ENCODE results near the gene NOBOX. TPM values are rescaled to one million over a fixed set of nuclear protein-coding genes. Genes with fewer than 3 reads are reported as not detected.

Gene NOBOX
- polyA plus RNA-seq, 1 donor from 2014 or later, result not detected

DNA sequence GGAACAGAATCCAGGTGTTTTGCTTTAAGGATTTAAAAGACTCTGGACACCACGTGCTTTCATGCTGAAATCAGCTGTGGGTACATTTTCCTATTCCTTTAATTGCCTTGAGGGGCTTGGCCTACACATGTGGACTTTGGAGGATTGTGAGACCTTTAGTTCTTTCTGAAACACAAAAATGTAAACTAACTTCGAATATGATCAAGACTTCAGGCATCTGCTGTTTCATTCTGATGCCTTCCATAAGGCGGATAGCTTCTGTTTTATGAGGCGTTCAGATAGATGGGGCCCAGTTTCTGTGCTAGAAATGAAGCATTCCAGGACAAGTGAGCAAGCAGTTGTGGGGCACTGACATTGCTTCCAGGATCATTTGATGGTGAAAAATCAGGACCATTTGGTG lies 1.5 kb upstream of the NOBOX start:
- H3K4me2 ChIP-seq (ENCODE audit: low read length), result no peak overlapping the region
- no peak overlapping the region for H3K4me3 ChIP-seq (ENCODE audit: low read length)
- H3K27ac ChIP-seq (ENCODE audit: low read length), result no peak overlapping the region
- no peaks in the 10 kb centered on the region for H3K36me3 ChIP-seq (ENCODE audit: insufficient read depth, low read length)
- no peaks in the 10 kb centered on the region for H3K79me2 ChIP-seq (replicated peaks; ENCODE audit: insufficient read depth, low read length)
- H3K9me2 ChIP-seq (ENCODE audit: insufficient read depth, low read length), result no peaks in the 10 kb centered on the region
- H3K9ac ChIP-seq (ENCODE audit: low read length), result no peak overlapping the region
- H4K20me1 ChIP-seq (ENCODE audit: insufficient read depth), result no peaks in the 10 kb centered on the region
- no peaks in the 10 kb centered on the region for H3K27me3 ChIP-seq (ENCODE audit: insufficient read depth, low read depth, low read length)
- H3K9me3 ChIP-seq (ENCODE audit: low read length), result no peaks in the 10 kb centered on the region
- H2AFZ ChIP-seq (ENCODE audit: low read depth, low read length), result no peak overlapping the region
- H3F3A ChIP-seq (ENCODE audit: insufficient read depth, low read length, poor library complexity, severe bottlenecking), result no peaks in the 10 kb centered on the region
- TF ChIP-seq, protein P1, sequence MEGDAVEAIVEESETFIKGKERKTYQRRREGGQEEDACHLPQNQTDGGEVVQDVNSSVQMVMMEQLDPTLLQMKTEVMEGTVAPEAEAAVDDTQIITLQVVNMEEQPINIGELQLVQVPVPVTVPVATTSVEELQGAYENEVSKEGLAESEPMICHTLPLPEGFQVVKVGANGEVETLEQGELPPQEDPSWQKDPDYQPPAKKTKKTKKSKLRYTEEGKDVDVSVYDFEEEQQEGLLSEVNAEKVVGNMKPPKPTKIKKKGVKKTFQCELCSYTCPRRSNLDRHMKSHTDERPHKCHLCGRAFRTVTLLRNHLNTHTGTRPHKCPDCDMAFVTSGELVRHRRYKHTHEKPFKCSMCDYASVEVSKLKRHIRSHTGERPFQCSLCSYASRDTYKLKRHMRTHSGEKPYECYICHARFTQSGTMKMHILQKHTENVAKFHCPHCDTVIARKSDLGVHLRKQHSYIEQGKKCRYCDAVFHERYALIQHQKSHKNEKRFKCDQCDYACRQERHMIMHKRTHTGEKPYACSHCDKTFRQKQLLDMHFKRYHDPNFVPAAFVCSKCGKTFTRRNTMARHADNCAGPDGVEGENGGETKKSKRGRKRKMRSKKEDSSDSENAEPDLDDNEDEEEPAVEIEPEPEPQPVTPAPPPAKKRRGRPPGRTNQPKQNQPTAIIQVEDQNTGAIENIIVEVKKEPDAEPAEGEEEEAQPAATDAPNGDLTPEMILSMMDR (IDR thresholded peaks at IDR 0.05; ENCODE audit: poor library complexity, severe bottlenecking), result no peak
- no peak for TF ChIP-seq SMC3 (conservative IDR thresholded peaks at IDR 0.05; ENCODE audit: poor library complexity)
- no peak for TF ChIP-seq RAD21 (conservative IDR thresholded peaks at IDR 0.05)
- TF ChIP-seq POLR2AphosphoS5 (IDR thresholded peaks at IDR 0.05), result no peak
- TF ChIP-seq, protein P2, sequence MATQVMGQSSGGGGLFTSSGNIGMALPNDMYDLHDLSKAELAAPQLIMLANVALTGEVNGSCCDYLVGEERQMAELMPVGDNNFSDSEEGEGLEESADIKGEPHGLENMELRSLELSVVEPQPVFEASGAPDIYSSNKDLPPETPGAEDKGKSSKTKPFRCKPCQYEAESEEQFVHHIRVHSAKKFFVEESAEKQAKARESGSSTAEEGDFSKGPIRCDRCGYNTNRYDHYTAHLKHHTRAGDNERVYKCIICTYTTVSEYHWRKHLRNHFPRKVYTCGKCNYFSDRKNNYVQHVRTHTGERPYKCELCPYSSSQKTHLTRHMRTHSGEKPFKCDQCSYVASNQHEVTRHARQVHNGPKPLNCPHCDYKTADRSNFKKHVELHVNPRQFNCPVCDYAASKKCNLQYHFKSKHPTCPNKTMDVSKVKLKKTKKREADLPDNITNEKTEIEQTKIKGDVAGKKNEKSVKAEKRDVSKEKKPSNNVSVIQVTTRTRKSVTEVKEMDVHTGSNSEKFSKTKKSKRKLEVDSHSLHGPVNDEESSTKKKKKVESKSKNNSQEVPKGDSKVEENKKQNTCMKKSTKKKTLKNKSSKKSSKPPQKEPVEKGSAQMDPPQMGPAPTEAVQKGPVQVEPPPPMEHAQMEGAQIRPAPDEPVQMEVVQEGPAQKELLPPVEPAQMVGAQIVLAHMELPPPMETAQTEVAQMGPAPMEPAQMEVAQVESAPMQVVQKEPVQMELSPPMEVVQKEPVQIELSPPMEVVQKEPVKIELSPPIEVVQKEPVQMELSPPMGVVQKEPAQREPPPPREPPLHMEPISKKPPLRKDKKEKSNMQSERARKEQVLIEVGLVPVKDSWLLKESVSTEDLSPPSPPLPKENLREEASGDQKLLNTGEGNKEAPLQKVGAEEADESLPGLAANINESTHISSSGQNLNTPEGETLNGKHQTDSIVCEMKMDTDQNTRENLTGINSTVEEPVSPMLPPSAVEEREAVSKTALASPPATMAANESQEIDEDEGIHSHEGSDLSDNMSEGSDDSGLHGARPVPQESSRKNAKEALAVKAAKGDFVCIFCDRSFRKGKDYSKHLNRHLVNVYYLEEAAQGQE (IDR thresholded peaks at IDR 0.05; ENCODE audit: borderline replicate concordance), result no peak
- no peak for TF ChIP-seq MXI1 (conservative IDR thresholded peaks at IDR 0.05; ENCODE audit: poor library complexity, severe bottlenecking)
- TF ChIP-seq EZH2 (IDR thresholded peaks at IDR 0.05; ENCODE audit: borderline replicate concordance, insufficient read depth, low read length, poor library complexity, severe bottlenecking), result no peak
- TF ChIP-seq TAF1 (IDR thresholded peaks at IDR 0.05; ENCODE audit: low read depth), result no peak
- no peak for TF ChIP-seq EP300 (conservative IDR thresholded peaks at IDR 0.05; ENCODE audit: poor library complexity, severe bottlenecking)

DNA sequence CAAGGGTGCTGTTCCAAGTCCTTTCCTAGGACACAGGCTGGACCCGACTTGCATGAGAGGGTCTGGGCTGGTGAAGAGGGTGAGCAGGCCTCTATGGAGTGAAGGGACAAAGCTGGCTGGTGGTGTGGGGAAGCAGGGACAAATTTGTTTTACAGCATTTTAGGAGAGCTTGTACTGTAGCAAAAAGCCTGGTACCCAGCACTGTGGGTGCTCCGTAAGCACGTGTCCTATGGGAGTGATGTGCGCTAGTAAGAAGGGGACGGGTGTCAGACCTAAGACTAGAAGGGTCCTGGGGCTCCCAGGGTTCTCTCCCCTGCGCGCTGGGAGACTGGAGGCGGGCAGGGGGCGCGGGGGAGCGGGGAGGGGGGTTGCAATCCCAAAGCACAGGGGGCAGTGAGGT lies 391 bp downstream of the NOBOX start:
- Histone ChIP-seq H3K36me3 (ENCODE audit: insufficient read depth, low read length) (no peaks in the 10 kb centered on the region), H3K4me2 (ENCODE audit: low read length) (no peak overlapping the region), H3K4me3 (ENCODE audit: low read length) (no peak overlapping the region), H3K9me3 (ENCODE audit: low read length) (no peaks in the 10 kb centered on the region), H3F3A (ENCODE audit: insufficient read depth, low read length, poor library complexity, severe bottlenecking) (no peaks in the 10 kb centered on the region), H3K9me2 (ENCODE audit: insufficient read depth, low read length) (no peaks in the 10 kb centered on the region), H3K79me2 (replicated peaks; ENCODE audit: insufficient read depth, low read length) (no peaks in the 10 kb centered on the region), H3K27ac (ENCODE audit: low read length) (no peak overlapping the region), H3K27me3 (ENCODE audit: insufficient read depth, low read depth, low read length) (no peaks in the 10 kb centered on the region), H2AFZ (ENCODE audit: low read depth, low read length) (no peak overlapping the region), H4K20me1 (ENCODE audit: insufficient read depth) (no peaks in the 10 kb centered on the region), H3K9ac (ENCODE audit: low read length) (no peak overlapping the region)
- TF ChIP-seq MXI1 (conservative IDR thresholded peaks at IDR 0.05; ENCODE audit: poor library complexity, severe bottlenecking) (no peak), EP300 (conservative IDR thresholded peaks at IDR 0.05; ENCODE audit: poor library complexity, severe bottlenecking) (no peak), SMC3 (conservative IDR thresholded peaks at IDR 0.05; ENCODE audit: poor library complexity) (no peak), RAD21 (conservative IDR thresholded peaks at IDR 0.05) (no peak), EZH2 (IDR thresholded peaks at IDR 0.05; ENCODE audit: borderline replicate concordance, insufficient read depth, low read length, poor library complexity, severe bottlenecking) (no peak), POLR2AphosphoS5 (IDR thresholded peaks at IDR 0.05) (no peak)
- TF ChIP-seq, protein P2 (IDR thresholded peaks at IDR 0.05; ENCODE audit: borderline replicate concordance), result no peak
